HCT116 (cell line): ENCODE data around the gene SOAT2. TPM values are rescaled to one million over a fixed set of nuclear protein-coding genes. Genes with fewer than 3 reads are reported as not detected.

Source experiments
- ATAC-seq: fragments of 200-7000 bp; cut with Tn5 transposase; 2 replicates; pipeline ENCODE4 v1.9.1; 2020; ENCODE audit warnings: mild to moderate bottlenecking, moderate library complexity
- BruUV-seq: library from RNA; stranded (reverse); fragments of 400-500 nt; replicated peaks from 2 replicates; lab custom pipeline; 2021; lab: Mats Ljungman, UMichigan
- CTCF ChIA-PET: fragments of 300-600 bp; sonication (Branson Sonifier 250); formaldehyde crosslinking; loops from one replicate; lab custom pipeline; 2021; ENCODE audit warnings: antibody characterized with exemption; lab: Charles Lee
- POLR2A ChIA-PET: fragments of 300-600, 350-600 bp; sonication (Branson Sonifier 250); formaldehyde crosslinking; loops from one replicate; lab custom pipeline; 2021; ENCODE audit warnings: antibody characterized with exemption; lab: Charles Lee
- RAD21 ChIA-PET, 2 experiments: fragments of 300-600 bp; sonication (Branson Sonifier 250); formaldehyde crosslinking; loops; one replicate each; lab custom pipeline; 2023; ENCODE audit warnings: low total read pairs in 2 of 2; ENCODE audit not compliant: uncharacterized antibody in 2 of 2, unreplicated experiment in 2 of 2, low non-redundant PET in 1 of 2; lab: Charles Lee
- DNase-seq: peaks from one replicate; pipeline ENCODE4 v3.0.0-alpha.2; 2010; ENCODE audit warnings: low read depth, low spot score
- H2AFZ ChIP-seq: fragments of 200-600 bp; shearing (Covaris generic), sonication (generic); 2 replicates; pipeline ENCODE4 v1.6.1; 2017; ENCODE audit warnings: low read depth, mixed run types, mixed read lengths, antibody characterized with exemption, low read length; ENCODE audit not compliant: poor library complexity, severe bottlenecking
- H3K27ac ChIP-seq: 2 replicates; pipeline ENCODE4 v1.5.1; 2012; ENCODE audit warnings: low read depth, low read length
- H3K27me3 ChIP-seq: fragments of 200-600 bp; sonication (generic); 2 replicates; pipeline ENCODE4 v1.6.1; 2016; ENCODE audit warnings: mixed run types, low read length, mixed read lengths; ENCODE audit not compliant: insufficient read depth
- H3K36me3 ChIP-seq, 2 experiments: fragments of 200-500 bp in 1 of 2; fragments of 200-600 bp in 1 of 2; sonication (Bioruptor generic) in 1 of 2; sonication (generic) in 1 of 2; 2 replicates each; pipeline versions ENCODE4 v1.5.1 to v1.6.1; 2014 to 2016; ENCODE audit warnings: low read length in 2 of 2, inconsistent platforms in 1 of 2, mixed read lengths in 1 of 2, mixed run types in 1 of 2; ENCODE audit not compliant: insufficient read depth in 2 of 2, control insufficient read depth in 1 of 2
- H3K4me1 ChIP-seq, 2 experiments: fragments of 200-600 bp in 1 of 2; sonication (generic) in 1 of 2; 2 replicates each; pipeline versions ENCODE4 v1.5.1 to v1.6.1; 2012 to 2017; ENCODE audit warnings: low read length in 2 of 2, inconsistent platforms in 1 of 2, mild to moderate bottlenecking in 1 of 2, mixed read lengths in 1 of 2, mixed run types in 1 of 2, moderate library complexity in 1 of 2; ENCODE audit not compliant: insufficient read depth in 2 of 2, control insufficient read depth in 1 of 2
- H3K4me2 ChIP-seq: fragments of 200-600 bp; sonication (generic); 2 replicates; pipeline ENCODE4 v1.6.1; 2017; ENCODE audit warnings: mixed run types, low read length, mixed read lengths
- H3K4me3 ChIP-seq, 2 experiments: fragments of 200-600 bp in 1 of 2; sonication (generic) in 1 of 2; replicated peaks in 1 of 2; 2 replicates each; pipeline ENCODE4 v1.5.1; 2011 to 2016; ENCODE audit warnings: low read length in 2 of 2, control low read depth in 1 of 2, low read depth in 1 of 2, mild to moderate bottlenecking in 1 of 2, mixed read lengths in 1 of 2, mixed run types in 1 of 2
- H3K79me2 ChIP-seq: fragments of 200-600 bp; sonication (generic); 2 replicates; pipeline ENCODE4 v1.6.1; 2017; ENCODE audit warnings: mild to moderate bottlenecking, mixed run types, low read length, moderate library complexity, mixed read lengths; ENCODE audit not compliant: insufficient read depth
- H3K9ac ChIP-seq: fragments of 200-600 bp; sonication (generic); 2 replicates; pipeline ENCODE4 v1.6.1; 2016; ENCODE audit warnings: low read length, mixed read lengths
- H3K9me2 ChIP-seq: fragments of 200-600 bp; sonication (generic), shearing (Covaris generic); 2 replicates; pipeline ENCODE4 v1.6.1; 2017; ENCODE audit warnings: mixed run types, mild to moderate bottlenecking, moderate library complexity; ENCODE audit not compliant: insufficient read depth
- H3K9me3 ChIP-seq, 2 experiments: fragments of 200-500 bp in 1 of 2; fragments of 200-600 bp in 1 of 2; sonication (Bioruptor generic) in 1 of 2; sonication (generic) in 1 of 2; 2 replicates each; pipeline ENCODE4 v1.6.1; 2014 to 2017; ENCODE audit warnings: low read length in 2 of 2, mixed read lengths in 2 of 2, inconsistent platforms in 1 of 2, low read depth in 1 of 2, mild to moderate bottlenecking in 1 of 2, mixed run types in 1 of 2, moderate library complexity in 1 of 2; ENCODE audit not compliant: control insufficient read depth in 1 of 2, insufficient read depth in 1 of 2
- H4K20me1 ChIP-seq: fragments of 200-600 bp; sonication (generic), shearing (Covaris generic); 2 replicates; pipeline ENCODE4 v1.6.1; 2017; ENCODE audit warnings: mixed run types, mild to moderate bottlenecking, moderate library complexity; ENCODE audit not compliant: insufficient read depth
- POLR2AphosphoS5 ChIP-seq: IDR thresholded peaks from 2 replicates; pipeline ENCODE4 v1.6.1; 2011; ENCODE audit warnings: mild to moderate bottlenecking, low read depth, low read length, moderate library complexity
- SIN3A ChIP-seq: IDR thresholded peaks from 2 replicates; pipeline ENCODE4 v1.6.1; 2012; ENCODE audit warnings: low read depth
- intact Hi-C: fragments of 100-400 bp; cut with micrococcal nuclease; formaldehyde crosslinking; loops from 2 replicates; pipeline ENCODE4 v1.10.0; 2022
- total RNA-seq: library from RNA; stranded (reverse); gene quantifications from one replicate; pipeline ENCODE4 v1.2.1, GENCODE V29; 2021; ENCODE audit not compliant: unreplicated experiment
- TF ChIP-seq, protein P1 (sequence below), 3 experiments: fragments of 200-600 bp in 1 of 3; sonication (generic) in 1 of 3; IDR thresholded peaks in 2 of 3; conservative IDR thresholded peaks in 1 of 3; 2 replicates each; pipeline ENCODE4 v1.5.1; 2012 to 2017; ENCODE audit warnings: low read depth in 2 of 3, low read length in 2 of 3, antibody characterized with exemption in 1 of 3, borderline replicate concordance in 1 of 3, control low read depth in 1 of 3, mild to moderate bottlenecking in 1 of 3, mixed read lengths in 1 of 3, mixed run types in 1 of 3, moderate library complexity in 1 of 3; ENCODE audit not compliant: insufficient read depth in 1 of 3
- TF ChIP-seq, protein P2 (sequence below): IDR thresholded peaks from 2 replicates; pipeline ENCODE4 v1.6.1; 2011; ENCODE audit warnings: mild to moderate bottlenecking, low read length, moderate library complexity; ENCODE audit not compliant: insufficient replicate concordance; ENCODE audit errors: extremely low read depth
- TF ChIP-seq, protein P3 (sequence below): IDR thresholded peaks from 2 replicates; pipeline ENCODE4 v1.6.1; 2012

Gene SOAT2
- total RNA-seq, 1 experiment from 2014 or later, result 0.17 TPM

DNA sequence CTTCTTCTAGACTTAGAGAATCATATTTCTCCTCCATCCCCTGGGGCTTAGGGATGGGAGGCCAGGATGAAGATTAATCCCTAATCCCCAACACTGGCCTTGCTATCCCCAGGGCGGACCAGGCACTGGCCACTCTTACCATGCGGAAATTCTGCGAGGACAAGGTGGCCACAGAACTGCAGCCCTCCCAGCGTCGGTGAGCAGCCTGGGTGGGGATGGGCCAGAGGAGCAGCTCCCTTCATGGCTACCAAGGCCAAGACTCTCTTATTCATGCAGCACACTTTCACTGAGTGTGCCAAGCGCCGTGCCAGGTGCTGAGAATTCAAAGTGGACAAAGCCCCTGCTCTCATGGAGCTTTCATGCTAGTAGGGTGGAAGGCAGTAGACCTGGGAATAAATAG is 46.4 kb upstream of the SOAT2 start:
- CTCF ChIA-PET, result interaction anchor here (0.6 kb wide), 1 partner anchor 278 kb away, joined by 4 read pairs; no protein-coding TSS in a partner anchor
- TF ChIP-seq, protein P1, sequence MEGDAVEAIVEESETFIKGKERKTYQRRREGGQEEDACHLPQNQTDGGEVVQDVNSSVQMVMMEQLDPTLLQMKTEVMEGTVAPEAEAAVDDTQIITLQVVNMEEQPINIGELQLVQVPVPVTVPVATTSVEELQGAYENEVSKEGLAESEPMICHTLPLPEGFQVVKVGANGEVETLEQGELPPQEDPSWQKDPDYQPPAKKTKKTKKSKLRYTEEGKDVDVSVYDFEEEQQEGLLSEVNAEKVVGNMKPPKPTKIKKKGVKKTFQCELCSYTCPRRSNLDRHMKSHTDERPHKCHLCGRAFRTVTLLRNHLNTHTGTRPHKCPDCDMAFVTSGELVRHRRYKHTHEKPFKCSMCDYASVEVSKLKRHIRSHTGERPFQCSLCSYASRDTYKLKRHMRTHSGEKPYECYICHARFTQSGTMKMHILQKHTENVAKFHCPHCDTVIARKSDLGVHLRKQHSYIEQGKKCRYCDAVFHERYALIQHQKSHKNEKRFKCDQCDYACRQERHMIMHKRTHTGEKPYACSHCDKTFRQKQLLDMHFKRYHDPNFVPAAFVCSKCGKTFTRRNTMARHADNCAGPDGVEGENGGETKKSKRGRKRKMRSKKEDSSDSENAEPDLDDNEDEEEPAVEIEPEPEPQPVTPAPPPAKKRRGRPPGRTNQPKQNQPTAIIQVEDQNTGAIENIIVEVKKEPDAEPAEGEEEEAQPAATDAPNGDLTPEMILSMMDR (IDR thresholded peaks at IDR 0.05 in 2 of 3, conservative IDR thresholded peaks at IDR 0.05 in 1 of 3; ENCODE audit: borderline replicate concordance in 1 of 3, insufficient read depth in 1 of 3, low read depth in 2 of 3, low read length in 2 of 3), result no peak
- TF ChIP-seq, protein P2, sequence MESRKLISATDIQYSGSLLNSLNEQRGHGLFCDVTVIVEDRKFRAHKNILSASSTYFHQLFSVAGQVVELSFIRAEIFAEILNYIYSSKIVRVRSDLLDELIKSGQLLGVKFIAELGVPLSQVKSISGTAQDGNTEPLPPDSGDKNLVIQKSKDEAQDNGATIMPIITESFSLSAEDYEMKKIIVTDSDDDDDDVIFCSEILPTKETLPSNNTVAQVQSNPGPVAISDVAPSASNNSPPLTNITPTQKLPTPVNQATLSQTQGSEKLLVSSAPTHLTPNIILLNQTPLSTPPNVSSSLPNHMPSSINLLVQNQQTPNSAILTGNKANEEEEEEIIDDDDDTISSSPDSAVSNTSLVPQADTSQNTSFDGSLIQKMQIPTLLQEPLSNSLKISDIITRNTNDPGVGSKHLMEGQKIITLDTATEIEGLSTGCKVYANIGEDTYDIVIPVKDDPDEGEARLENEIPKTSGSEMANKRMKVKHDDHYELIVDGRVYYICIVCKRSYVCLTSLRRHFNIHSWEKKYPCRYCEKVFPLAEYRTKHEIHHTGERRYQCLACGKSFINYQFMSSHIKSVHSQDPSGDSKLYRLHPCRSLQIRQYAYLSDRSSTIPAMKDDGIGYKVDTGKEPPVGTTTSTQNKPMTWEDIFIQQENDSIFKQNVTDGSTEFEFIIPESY, result no peak
- TF ChIP-seq SIN3A (no peak), POLR2AphosphoS5 (no peak)
- TF ChIP-seq, protein P3, sequence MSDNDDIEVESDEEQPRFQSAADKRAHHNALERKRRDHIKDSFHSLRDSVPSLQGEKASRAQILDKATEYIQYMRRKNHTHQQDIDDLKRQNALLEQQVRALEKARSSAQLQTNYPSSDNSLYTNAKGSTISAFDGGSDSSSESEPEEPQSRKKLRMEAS, result no peak
- TF ChIP-seq, all 23 proteins: peak for 0
- Histone ChIP-seq H3K79me2 (peaks cover 4% of the 10 kb centered on the region; the same call in 1 of the 2 replicates), H3K9me2 (no peaks in the 10 kb centered on the region), H3K4me3 (no peak overlapping the region), H2AFZ (no peak overlapping the region), H3K9me3 (no peaks in the 10 kb centered on the region), H3K4me2 (no peak overlapping the region), H3K9ac (no peak overlapping the region), H3K36me3 (no peaks in the 10 kb centered on the region), H3K27ac (no peak overlapping the region), H3K4me1 (peaks cover 31 to 46% of the 10 kb centered on the region in 2 experiments), H3K27me3 (no peaks in the 10 kb centered on the region), H4K20me1 (peaks cover 1% of the 10 kb centered on the region; the same call in 1 of the 2 replicates)
- ATAC-seq (no peak), DNase-seq (no peak)
- intact Hi-C loops, result no loop called here
- ChIA-PET POLR2A (interaction anchor here (1.2 to 1.7 kb wide), 2 partner anchors 22 to 51 kb away, joined by 4 read pairs; partner anchors contain the start of genes EIF4B and SPRYD3), RAD21 (no interaction called here)
- no TSS peak for BruUV-seq
